C4-2B (cell line): Measurements from ENCODE around the gene RD3L.

Source experiments
- CTCF ChIP-seq: fragments of 450-650 bp; conservative IDR thresholded peaks from 2 replicates; pipeline ENCODE4 v1.5.1; 2017; ENCODE audit warnings: mild to moderate bottlenecking
- ZFX ChIP-seq: fragments of 450-650 bp; IDR thresholded peaks from 2 replicates; pipeline ENCODE4 v1.6.1; 2017

- TF ChIP-seq CTCF (no peak), ZFX (no peak)
Measured at GRCh38 chr14:103925316-103925715, 17.0 kb downstream of the RD3L start.
